HepG2 (cell line): ENCODE results near the gene USP7. TPM values are rescaled to one million over a fixed set of nuclear protein-coding genes. Genes with fewer than 3 reads are reported as not detected.

Experiments
- CCDC6 ChIP-seq: sonication (generic); formaldehyde crosslinking; IDR thresholded peaks from 2 replicates; pipeline ENCODE4 v1.8.1; 2022; ENCODE audit warnings: mild to moderate bottlenecking, missing genetic modification reagents, moderate library complexity
- DNMT1 ChIP-seq: sonication (generic); formaldehyde crosslinking; IDR thresholded peaks from 2 replicates; pipeline ENCODE4 v1.5.1; 2020; ENCODE audit warnings: mild to moderate bottlenecking, missing genetic modification reagents
- FOXA3 ChIP-seq: IDR thresholded peaks from 2 replicates; pipeline ENCODE4 v1.6.1; 2016; ENCODE audit warnings: missing genetic modification reagents, missing compliant biosample characterization
- SNRNP70 ChIP-seq: fragments of 200-400 bp; formaldehyde crosslinking; IDR thresholded peaks from 2 replicates; pipeline ENCODE4 v1.6.1; 2017; ENCODE audit warnings: mild to moderate bottlenecking, low read depth, low read length, moderate library complexity
- SPEN ChIP-seq: sonication (generic); formaldehyde crosslinking; IDR thresholded peaks from 2 replicates; pipeline ENCODE4 v1.5.1; 2020; ENCODE audit warnings: low read depth, mild to moderate bottlenecking, missing genetic modification reagents
- SYNCRIP ChIP-seq: fragments of 200-400 bp; formaldehyde crosslinking; IDR thresholded peaks from 2 replicates; pipeline ENCODE4 v1.6.1; 2018; ENCODE audit warnings: mild to moderate bottlenecking, low read depth, low read length; ENCODE audit not compliant: insufficient read depth
- TAF1 ChIP-seq: sonication (generic); formaldehyde crosslinking; IDR thresholded peaks from 2 replicates; pipeline ENCODE4 v1.4.0; 2020; ENCODE audit warnings: missing genetic modification reagents
- ZFYVE20 ChIP-seq: sonication (generic); formaldehyde crosslinking; IDR thresholded peaks from 2 replicates; pipeline ENCODE4 v1.8.0; 2023; ENCODE audit warnings: low read depth, mild to moderate bottlenecking, moderate library complexity, missing genetic modification reagents, borderline replicate concordance
- ZNF143 ChIP-seq: sonication (generic); formaldehyde crosslinking; IDR thresholded peaks from 2 replicates; pipeline ENCODE4 v1.4.0; 2020; ENCODE audit warnings: missing genetic modification reagents
- ZNF253 ChIP-seq: sonication (generic); formaldehyde crosslinking; IDR thresholded peaks from 2 replicates; pipeline ENCODE4 v1.8.0; 2022; ENCODE audit warnings: mild to moderate bottlenecking, missing genetic modification reagents, borderline replicate concordance
- ZNF446 ChIP-seq: sonication (generic); formaldehyde crosslinking; IDR thresholded peaks from 2 replicates; pipeline ENCODE4 v1.5.0; 2020; ENCODE audit warnings: mild to moderate bottlenecking, missing genetic modification reagents
- ZNF570 ChIP-seq: sonication (generic); formaldehyde crosslinking; IDR thresholded peaks from 2 replicates; pipeline ENCODE4 v1.4.0; 2020; ENCODE audit warnings: mild to moderate bottlenecking, missing genetic modification reagents, borderline replicate concordance
- ZNF615 ChIP-seq: sonication (generic); formaldehyde crosslinking; IDR thresholded peaks from 2 replicates; pipeline ENCODE4 v1.5.0; 2020; ENCODE audit warnings: mild to moderate bottlenecking, missing genetic modification reagents, borderline replicate concordance
- ZNF792 ChIP-seq: IDR thresholded peaks from 2 replicates; pipeline ENCODE4 v1.6.1; 2016
- polyA plus RNA-seq, 8 experiments: library from polyadenylated mRNA; depleted of rRNA in 3 of 8; stranded (reverse) in 7 of 8; unstranded in 1 of 8; fragments of >200 nt; fragmentation: Illumina TruSeq in 4 of 8; extraction: Trizol in 4 of 8; gene quantifications; 2 replicates each; pipeline versions ENCODE4 v1.2.1 to v1.2.3, GENCODE V29; 2011 to 2016; ENCODE audit warnings: low read depth in 4 of 8, missing spikeins in 1 of 8, mixed read lengths in 1 of 8; ENCODE audit not compliant: insufficient read depth in 1 of 8
- total RNA-seq, 5 experiments: library from RNA; depleted of rRNA; stranded (reverse); fragments of >200 nt; fragmentation: Illumina TruSeq; extraction: Trizol; gene quantifications; 2 replicates each; pipeline ENCODE4 v1.2.3, GENCODE V29; 2016; ENCODE audit warnings: low read depth in 1 of 5
- TF ChIP-seq, protein P1 (sequence below): IDR thresholded peaks from 2 replicates; pipeline ENCODE4 v1.6.1; 2016; ENCODE audit warnings: low read depth, missing genetic modification reagents, missing compliant biosample characterization
- TF ChIP-seq, protein P2 (sequence below): sonication (generic); formaldehyde crosslinking; IDR thresholded peaks from 2 replicates; pipeline ENCODE4 v1.9.0; 2021; ENCODE audit warnings: mild to moderate bottlenecking, missing genetic modification reagents
- TF ChIP-seq, protein P3 (sequence below): IDR thresholded peaks from 2 replicates; pipeline ENCODE4 v1.6.1; 2016; ENCODE audit warnings: missing compliant biosample characterization, missing genetic modification reagents, borderline replicate concordance

The USP7 gene
- total and polyA plus RNA-seq, 2 of the 13 experiments (the other 11 are each of a cell fraction or from before 2014, with no cell fraction given): 52.5 to 173 TPM

DNA sequence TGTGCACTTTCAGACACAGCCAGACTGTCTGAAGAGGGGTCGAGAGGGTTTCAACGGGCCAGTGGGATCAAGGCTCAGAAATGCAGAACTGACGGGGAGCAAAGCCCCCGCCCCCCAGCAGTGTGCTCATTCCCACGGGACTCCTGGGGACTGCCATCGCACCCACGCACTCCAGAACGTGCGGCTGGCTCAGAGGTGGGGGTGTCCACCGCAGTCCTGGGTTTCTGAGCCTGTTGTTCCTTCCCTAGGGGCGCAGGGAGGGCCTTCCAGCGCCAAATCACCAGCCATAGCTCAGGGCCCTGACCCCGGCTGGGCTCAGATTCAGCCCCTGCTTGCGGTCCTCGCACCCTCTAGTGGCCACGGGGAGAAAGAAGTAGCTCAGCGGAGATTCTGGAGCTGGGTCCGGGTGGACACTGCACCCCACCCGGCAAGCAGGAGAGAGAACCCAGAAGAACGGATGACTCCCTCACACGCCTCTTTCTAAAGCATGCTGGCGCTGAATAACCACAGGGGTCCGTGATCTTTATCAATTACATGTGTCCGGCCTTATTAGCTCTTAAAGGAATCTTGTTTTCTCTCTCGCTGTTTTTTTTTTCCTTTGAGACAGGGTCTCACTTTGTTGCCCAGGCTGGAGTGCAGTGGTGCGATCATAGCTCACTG, 45.0 kb upstream of the USP7 start (continued):
- TF ChIP-seq, protein P1, sequence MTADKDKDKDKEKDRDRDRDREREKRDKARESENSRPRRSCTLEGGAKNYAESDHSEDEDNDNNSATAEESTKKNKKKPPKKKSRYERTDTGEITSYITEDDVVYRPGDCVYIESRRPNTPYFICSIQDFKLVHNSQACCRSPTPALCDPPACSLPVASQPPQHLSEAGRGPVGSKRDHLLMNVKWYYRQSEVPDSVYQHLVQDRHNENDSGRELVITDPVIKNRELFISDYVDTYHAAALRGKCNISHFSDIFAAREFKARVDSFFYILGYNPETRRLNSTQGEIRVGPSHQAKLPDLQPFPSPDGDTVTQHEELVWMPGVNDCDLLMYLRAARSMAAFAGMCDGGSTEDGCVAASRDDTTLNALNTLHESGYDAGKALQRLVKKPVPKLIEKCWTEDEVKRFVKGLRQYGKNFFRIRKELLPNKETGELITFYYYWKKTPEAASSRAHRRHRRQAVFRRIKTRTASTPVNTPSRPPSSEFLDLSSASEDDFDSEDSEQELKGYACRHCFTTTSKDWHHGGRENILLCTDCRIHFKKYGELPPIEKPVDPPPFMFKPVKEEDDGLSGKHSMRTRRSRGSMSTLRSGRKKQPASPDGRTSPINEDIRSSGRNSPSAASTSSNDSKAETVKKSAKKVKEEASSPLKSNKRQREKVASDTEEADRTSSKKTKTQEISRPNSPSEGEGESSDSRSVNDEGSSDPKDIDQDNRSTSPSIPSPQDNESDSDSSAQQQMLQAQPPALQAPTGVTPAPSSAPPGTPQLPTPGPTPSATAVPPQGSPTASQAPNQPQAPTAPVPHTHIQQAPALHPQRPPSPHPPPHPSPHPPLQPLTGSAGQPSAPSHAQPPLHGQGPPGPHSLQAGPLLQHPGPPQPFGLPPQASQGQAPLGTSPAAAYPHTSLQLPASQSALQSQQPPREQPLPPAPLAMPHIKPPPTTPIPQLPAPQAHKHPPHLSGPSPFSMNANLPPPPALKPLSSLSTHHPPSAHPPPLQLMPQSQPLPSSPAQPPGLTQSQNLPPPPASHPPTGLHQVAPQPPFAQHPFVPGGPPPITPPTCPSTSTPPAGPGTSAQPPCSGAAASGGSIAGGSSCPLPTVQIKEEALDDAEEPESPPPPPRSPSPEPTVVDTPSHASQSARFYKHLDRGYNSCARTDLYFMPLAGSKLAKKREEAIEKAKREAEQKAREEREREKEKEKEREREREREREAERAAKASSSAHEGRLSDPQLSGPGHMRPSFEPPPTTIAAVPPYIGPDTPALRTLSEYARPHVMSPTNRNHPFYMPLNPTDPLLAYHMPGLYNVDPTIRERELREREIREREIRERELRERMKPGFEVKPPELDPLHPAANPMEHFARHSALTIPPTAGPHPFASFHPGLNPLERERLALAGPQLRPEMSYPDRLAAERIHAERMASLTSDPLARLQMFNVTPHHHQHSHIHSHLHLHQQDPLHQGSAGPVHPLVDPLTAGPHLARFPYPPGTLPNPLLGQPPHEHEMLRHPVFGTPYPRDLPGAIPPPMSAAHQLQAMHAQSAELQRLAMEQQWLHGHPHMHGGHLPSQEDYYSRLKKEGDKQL (CRISPR knock-in tag): no peak
- TF ChIP-seq, protein P2, sequence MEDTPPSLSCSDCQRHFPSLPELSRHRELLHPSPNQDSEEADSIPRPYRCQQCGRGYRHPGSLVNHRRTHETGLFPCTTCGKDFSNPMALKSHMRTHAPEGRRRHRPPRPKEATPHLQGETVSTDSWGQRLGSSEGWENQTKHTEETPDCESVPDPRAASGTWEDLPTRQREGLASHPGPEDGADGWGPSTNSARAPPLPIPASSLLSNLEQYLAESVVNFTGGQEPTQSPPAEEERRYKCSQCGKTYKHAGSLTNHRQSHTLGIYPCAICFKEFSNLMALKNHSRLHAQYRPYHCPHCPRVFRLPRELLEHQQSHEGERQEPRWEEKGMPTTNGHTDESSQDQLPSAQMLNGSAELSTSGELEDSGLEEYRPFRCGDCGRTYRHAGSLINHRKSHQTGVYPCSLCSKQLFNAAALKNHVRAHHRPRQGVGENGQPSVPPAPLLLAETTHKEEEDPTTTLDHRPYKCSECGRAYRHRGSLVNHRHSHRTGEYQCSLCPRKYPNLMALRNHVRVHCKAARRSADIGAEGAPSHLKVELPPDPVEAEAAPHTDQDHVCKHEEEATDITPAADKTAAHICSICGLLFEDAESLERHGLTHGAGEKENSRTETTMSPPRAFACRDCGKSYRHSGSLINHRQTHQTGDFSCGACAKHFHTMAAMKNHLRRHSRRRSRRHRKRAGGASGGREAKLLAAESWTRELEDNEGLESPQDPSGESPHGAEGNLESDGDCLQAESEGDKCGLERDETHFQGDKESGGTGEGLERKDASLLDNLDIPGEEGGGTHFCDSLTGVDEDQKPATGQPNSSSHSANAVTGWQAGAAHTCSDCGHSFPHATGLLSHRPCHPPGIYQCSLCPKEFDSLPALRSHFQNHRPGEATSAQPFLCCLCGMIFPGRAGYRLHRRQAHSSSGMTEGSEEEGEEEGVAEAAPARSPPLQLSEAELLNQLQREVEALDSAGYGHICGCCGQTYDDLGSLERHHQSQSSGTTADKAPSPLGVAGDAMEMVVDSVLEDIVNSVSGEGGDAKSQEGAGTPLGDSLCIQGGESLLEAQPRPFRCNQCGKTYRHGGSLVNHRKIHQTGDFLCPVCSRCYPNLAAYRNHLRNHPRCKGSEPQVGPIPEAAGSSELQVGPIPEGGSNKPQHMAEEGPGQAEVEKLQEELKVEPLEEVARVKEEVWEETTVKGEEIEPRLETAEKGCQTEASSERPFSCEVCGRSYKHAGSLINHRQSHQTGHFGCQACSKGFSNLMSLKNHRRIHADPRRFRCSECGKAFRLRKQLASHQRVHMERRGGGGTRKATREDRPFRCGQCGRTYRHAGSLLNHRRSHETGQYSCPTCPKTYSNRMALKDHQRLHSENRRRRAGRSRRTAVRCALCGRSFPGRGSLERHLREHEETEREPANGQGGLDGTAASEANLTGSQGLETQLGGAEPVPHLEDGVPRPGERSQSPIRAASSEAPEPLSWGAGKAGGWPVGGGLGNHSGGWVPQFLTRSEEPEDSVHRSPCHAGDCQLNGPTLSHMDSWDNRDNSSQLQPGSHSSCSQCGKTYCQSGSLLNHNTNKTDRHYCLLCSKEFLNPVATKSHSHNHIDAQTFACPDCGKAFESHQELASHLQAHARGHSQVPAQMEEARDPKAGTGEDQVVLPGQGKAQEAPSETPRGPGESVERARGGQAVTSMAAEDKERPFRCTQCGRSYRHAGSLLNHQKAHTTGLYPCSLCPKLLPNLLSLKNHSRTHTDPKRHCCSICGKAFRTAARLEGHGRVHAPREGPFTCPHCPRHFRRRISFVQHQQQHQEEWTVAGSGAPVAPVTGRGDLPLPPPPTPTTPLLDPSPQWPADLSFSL: no peak
- no peak; the same call in 1 of the 2 replicates for TF ChIP-seq DNMT1 (CRISPR knock-in tag)
- no peak for TF ChIP-seq ZNF253
- TF ChIP-seq ZNF143 (CRISPR knock-in tag): no peak; the same call in 1 of the 2 replicates
- TF ChIP-seq FOXA3 (CRISPR knock-in tag): peak; percentile 43; the same call in 1 of the 2 replicates
- TF ChIP-seq ZNF570 (CRISPR knock-in tag): no peak
- TF ChIP-seq ZFYVE20 (CRISPR knock-in tag): no peak
- peak; percentile 40; the same call in 1 of the 2 replicates for TF ChIP-seq TAF1 (CRISPR knock-in tag)
- no peak for TF ChIP-seq SYNCRIP
- no peak for TF ChIP-seq ZNF446 (CRISPR knock-in tag)
- TF ChIP-seq SPEN (CRISPR knock-in tag): peak; percentile 65
- TF ChIP-seq ZNF792 (CRISPR knock-in tag): peak; percentile 94; the same call in 1 of the 2 replicates
- TF ChIP-seq CCDC6 (CRISPR knock-in tag): peak; percentile 76; the same call in 1 of the 2 replicates
- TF ChIP-seq, protein P3, sequence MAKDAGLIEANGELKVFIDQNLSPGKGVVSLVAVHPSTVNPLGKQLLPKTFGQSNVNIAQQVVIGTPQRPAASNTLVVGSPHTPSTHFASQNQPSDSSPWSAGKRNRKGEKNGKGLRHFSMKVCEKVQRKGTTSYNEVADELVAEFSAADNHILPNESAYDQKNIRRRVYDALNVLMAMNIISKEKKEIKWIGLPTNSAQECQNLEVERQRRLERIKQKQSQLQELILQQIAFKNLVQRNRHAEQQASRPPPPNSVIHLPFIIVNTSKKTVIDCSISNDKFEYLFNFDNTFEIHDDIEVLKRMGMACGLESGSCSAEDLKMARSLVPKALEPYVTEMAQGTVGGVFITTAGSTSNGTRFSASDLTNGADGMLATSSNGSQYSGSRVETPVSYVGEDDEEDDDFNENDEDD (CRISPR knock-in tag): no peak
- TF ChIP-seq SNRNP70: no peak
- no peak for TF ChIP-seq ZNF615
